Loucy (cell line): ENCODE measurements around the gene MYH15.

Experiments used
- H2AFZ ChIP-seq: fragments of 200-600 bp; sonication (generic); 2 replicates; pipeline ENCODE4 v1.6.0; 2016; ENCODE audit warnings: antibody characterized with exemption, mild to moderate bottlenecking, low read length, moderate library complexity
- H3F3A ChIP-seq: fragments of 200-600 bp; 2 replicates; pipeline ENCODE4 v1.6.0; 2016; ENCODE audit warnings: antibody characterized with exemption, low read depth, mild to moderate bottlenecking
- H3K27me3 ChIP-seq: fragments of 200-600 bp; sonication (generic); 2 replicates; pipeline ENCODE4 v1.6.1; 2014; ENCODE audit warnings: low read length, mild to moderate bottlenecking; ENCODE audit not compliant: insufficient read depth, poor library complexity, severe bottlenecking
- H3K36me3 ChIP-seq: fragments of 200-600 bp; sonication (generic); 2 replicates; pipeline ENCODE4 v1.6.1; 2016; ENCODE audit warnings: low read length; ENCODE audit not compliant: insufficient read depth
- H3K4me1 ChIP-seq: fragments of 200-600 bp; sonication (generic); 2 replicates; pipeline ENCODE4 v1.5.1; 2014; ENCODE audit warnings: low read length, mild to moderate bottlenecking; ENCODE audit not compliant: insufficient read depth, poor library complexity, severe bottlenecking
- H3K4me2 ChIP-seq: fragments of 200-600 bp; sonication (generic); 2 replicates; pipeline ENCODE4 v1.6.0; 2014; ENCODE audit warnings: antibody characterized with exemption, low read length, low read depth, mild to moderate bottlenecking; ENCODE audit not compliant: poor library complexity, severe bottlenecking
- H3K4me3 ChIP-seq: fragments of 200-600 bp; sonication (generic); 2 replicates; pipeline ENCODE4 v1.5.1; 2014; ENCODE audit warnings: low read length, mild to moderate bottlenecking, mixed read lengths; ENCODE audit not compliant: poor library complexity, severe bottlenecking
- H3K79me2 ChIP-seq: fragments of 200-600 bp; sonication (generic); 2 replicates; pipeline ENCODE4 v1.6.1; 2014; ENCODE audit warnings: low read length; ENCODE audit not compliant: insufficient read depth
- H3K9ac ChIP-seq: fragments of 200-600 bp; sonication (generic); 2 replicates; pipeline ENCODE4 v1.6.0; 2014; ENCODE audit warnings: mild to moderate bottlenecking, low read depth, low read length, moderate library complexity; ENCODE audit not compliant: poor library complexity, severe bottlenecking
- H3K9me2 ChIP-seq: fragments of 200-600 bp; sonication (generic); replicated peaks from 2 replicates; pipeline ENCODE4 v1.6.1; 2016; ENCODE audit warnings: low read depth, low read length, mixed read lengths
- H3K9me3 ChIP-seq: fragments of 200-600 bp; sonication (generic); 2 replicates; pipeline ENCODE4 v1.6.1; 2014; ENCODE audit warnings: mild to moderate bottlenecking, antibody characterized with exemption, low read length, low read depth; ENCODE audit not compliant: insufficient read depth
- H4K20me1 ChIP-seq: fragments of 200-600 bp; sonication (generic); 2 replicates; pipeline ENCODE4 v1.6.0; 2014; ENCODE audit warnings: antibody characterized with exemption, low read length, mild to moderate bottlenecking; ENCODE audit not compliant: insufficient read depth, poor library complexity, severe bottlenecking
- CTCF ChIP-seq: fragments of 200-600 bp; sonication (generic); conservative IDR thresholded peaks from 2 replicates; pipeline ENCODE4 v1.5.1; 2014; ENCODE audit warnings: mild to moderate bottlenecking, antibody characterized with exemption, low read length
- EZH2phosphoT487 ChIP-seq: fragments of 200-600 bp; IDR thresholded peaks from 2 replicates; pipeline ENCODE4 v1.6.1; 2018; ENCODE audit warnings: antibody characterized with exemption, mild to moderate bottlenecking, moderate library complexity, borderline replicate concordance

MYH15 gene

GRCh38 chr3:108334701-108335100 lies 175.7 kb downstream of the MYH15 start:
- H3K79me2 ChIP-seq, result no peaks in the 10 kb centered on the region
- no peaks in the 10 kb centered on the region for H3K36me3 ChIP-seq
- H2AFZ ChIP-seq, result no peak overlapping the region
- no peak overlapping the region for H3K4me3 ChIP-seq
- H3K9me2 ChIP-seq, result no peaks in the 10 kb centered on the region
- TF ChIP-seq CTCF, result no peak
- no peak for TF ChIP-seq EZH2phosphoT487
- no peaks in the 10 kb centered on the region for H3K9me3 ChIP-seq
- H3K27me3 ChIP-seq, result no peaks in the 10 kb centered on the region
- no peaks in the 10 kb centered on the region for H4K20me1 ChIP-seq
- H3K4me2 ChIP-seq, result no peak overlapping the region
- no peak overlapping the region for H3K9ac ChIP-seq
- peaks cover 5% of the 10 kb centered on the region for H3K4me1 ChIP-seq
- no peaks in the 10 kb centered on the region for H3F3A ChIP-seq

- no peaks in the 10 kb centered on the region for H4K20me1 ChIP-seq
- H3K79me2 ChIP-seq, result no peaks in the 10 kb centered on the region
- H3K4me3 ChIP-seq, result no peak overlapping the region
- no peaks in the 10 kb centered on the region for H3K9me2 ChIP-seq
- H3K27me3 ChIP-seq, result no peaks in the 10 kb centered on the region
- no peak overlapping the region for H3K9ac ChIP-seq
- H3K9me3 ChIP-seq, result no peaks in the 10 kb centered on the region
- peaks cover 5% of the 10 kb centered on the region for H3K4me1 ChIP-seq
- TF ChIP-seq CTCF (no peak), EZH2phosphoT487 (no peak)
- no peaks in the 10 kb centered on the region for H3F3A ChIP-seq
- H3K4me2 ChIP-seq, result no peak overlapping the region
- H2AFZ ChIP-seq, result no peak overlapping the region
- H3K36me3 ChIP-seq, result no peaks in the 10 kb centered on the region
Measured at GRCh38 chr3:108333961-108334360, 176.4 kb downstream of the MYH15 start.

- Histone ChIP-seq H3K4me3 (no peak overlapping the region), H3K36me3 (no peaks in the 10 kb centered on the region), H3K9me2 (no peaks in the 10 kb centered on the region), H2AFZ (no peak overlapping the region), H3K4me1 (no peaks in the 10 kb centered on the region), H3K4me2 (no peak overlapping the region), H4K20me1 (no peaks in the 10 kb centered on the region), H3K79me2 (no peaks in the 10 kb centered on the region), H3K9ac (no peak overlapping the region), H3F3A (no peaks in the 10 kb centered on the region), H3K27me3 (no peaks in the 10 kb centered on the region), H3K9me3 (no peaks in the 10 kb centered on the region)
- TF ChIP-seq EZH2phosphoT487 (no peak), CTCF (no peak)
Measured at GRCh38 chr3:108331792-108332191, 178.6 kb downstream of the MYH15 start.
